ENCODE data around the gene PLPP4. TPM values are rescaled to one million over a fixed set of nuclear protein-coding genes. Genes with fewer than 3 reads are reported as not detected.

Gene PLPP4
- total RNA-seq, 1 donor from 2014 or later, result not detected

GRCh38 chr10:120429395-120429794 lies 27.6 kb upstream of the PLPP4 start:
- H3K27ac ChIP-seq, result no peak overlapping the region
- no peaks in the 10 kb centered on the region for H3K9me3 ChIP-seq
- H3K36me3 ChIP-seq, result no peaks in the 10 kb centered on the region
- intact Hi-C loops (cut with DNase I), result no loop called here
- H3K4me1 ChIP-seq, result no peaks in the 10 kb centered on the region
- H3K27me3 ChIP-seq, result no peaks in the 10 kb centered on the region
- H3K4me3 ChIP-seq, result no peak overlapping the region
- DNase-seq (ENCODE audit: low spot score in 2 of 2), result no peak
- TF ChIP-seq CTCF (IDR thresholded peaks at IDR 0.05), result no peak

- no peak for TF ChIP-seq CTCF (IDR thresholded peaks at IDR 0.05)
- no peaks in the 10 kb centered on the region for H3K36me3 ChIP-seq
- H3K4me3 ChIP-seq, result no peak overlapping the region
- no peaks in the 10 kb centered on the region for H3K4me1 ChIP-seq
- DNase-seq (ENCODE audit: low spot score in 2 of 2), result no peak
- H3K9me3 ChIP-seq, result no peaks in the 10 kb centered on the region
- H3K27me3 ChIP-seq, result no peaks in the 10 kb centered on the region
- no peak overlapping the region for H3K27ac ChIP-seq
- intact Hi-C loops (cut with DNase I), result no loop called here
These were observed 25.8 kb upstream of the PLPP4 start for GRCh38 chr10:120431251-120431651.

GRCh38 chr10:120432209-120432608 lies 24.8 kb upstream of the PLPP4 start:
- Histone ChIP-seq H3K27ac (no peak overlapping the region), H3K36me3 (no peaks in the 10 kb centered on the region), H3K27me3 (no peaks in the 10 kb centered on the region), H3K4me3 (no peak overlapping the region), H3K9me3 (no peaks in the 10 kb centered on the region), H3K4me1 (no peaks in the 10 kb centered on the region)
- TF ChIP-seq CTCF (IDR thresholded peaks at IDR 0.05), result no peak
- DNase-seq (ENCODE audit: low spot score in 2 of 2), result no peak
- intact Hi-C loops (cut with DNase I), result no loop called here

GRCh38 chr10:120433141-120433540 lies 23.9 kb upstream of the PLPP4 start:
- Histone ChIP-seq H3K4me3 (no peak overlapping the region), H3K27me3 (no peaks in the 10 kb centered on the region), H3K36me3 (no peaks in the 10 kb centered on the region), H3K9me3 (no peaks in the 10 kb centered on the region), H3K27ac (no peak overlapping the region), H3K4me1 (no peaks in the 10 kb centered on the region)
- no peak for DNase-seq (ENCODE audit: low spot score in 2 of 2)
- no peak for TF ChIP-seq CTCF (IDR thresholded peaks at IDR 0.05)
- intact Hi-C loops (cut with DNase I), result no loop called here

- intact Hi-C loops (cut with DNase I), result no loop called here
- Histone ChIP-seq H3K27me3 (no peaks in the 10 kb centered on the region), H3K4me1 (no peaks in the 10 kb centered on the region), H3K9me3 (no peaks in the 10 kb centered on the region), H3K27ac (no peak overlapping the region), H3K36me3 (no peaks in the 10 kb centered on the region), H3K4me3 (no peak overlapping the region)
- no peak for TF ChIP-seq CTCF (IDR thresholded peaks at IDR 0.05)
- no peak for DNase-seq (ENCODE audit: low spot score in 2 of 2)
These were observed 20.5 kb upstream of the PLPP4 start for GRCh38 chr10:120436439-120437112.

- Histone ChIP-seq H3K27me3 (no peaks in the 10 kb centered on the region), H3K27ac (no peak overlapping the region), H3K4me3 (no peak overlapping the region), H3K36me3 (no peaks in the 10 kb centered on the region), H3K9me3 (no peaks in the 10 kb centered on the region), H3K4me1 (no peaks in the 10 kb centered on the region)
- no peak for TF ChIP-seq CTCF (IDR thresholded peaks at IDR 0.05)
- intact Hi-C loops (cut with DNase I), result no loop called here
- DNase-seq (ENCODE audit: low spot score in 2 of 2), result no peak
These were observed 19.5 kb upstream of the PLPP4 start for GRCh38 chr10:120437541-120437940.
